ENCODE data around the gene CYP27A1.

Gene CYP27A1

GRCh38 chr2:218858671-218859555 lies 77.0 kb downstream of the CYP27A1 start:
- H3K9me3 Mint-ChIP-seq, result no peaks in the 10 kb centered on the region
- no peaks in the 10 kb centered on the region for H3K36me3 Mint-ChIP-seq (ENCODE audit: low read depth)
- no peak overlapping the region for H3K27ac Mint-ChIP-seq
- H3K4me1 Mint-ChIP-seq (ENCODE audit: low read depth), result peaks cover 6% of the 10 kb centered on the region
- no peak for DNase-seq (ENCODE audit: low spot score)
- H3K4me3 Mint-ChIP-seq, result peak overlapping the region; percentile 22
- H3K27me3 Mint-ChIP-seq (ENCODE audit: low read depth), result peaks cover 86% of the 10 kb centered on the region

- peaks cover 82% of the 10 kb centered on the region for H3K27me3 Mint-ChIP-seq (ENCODE audit: low read depth)
- DNase-seq (ENCODE audit: low spot score), result no peak
- peaks cover 6% of the 10 kb centered on the region for H3K4me1 Mint-ChIP-seq (ENCODE audit: low read depth)
- H3K36me3 Mint-ChIP-seq (ENCODE audit: low read depth), result no peaks in the 10 kb centered on the region
- no peak within 1 kb of the TSS for H3K27ac Mint-ChIP-seq
- peak within 1 kb of the TSS; percentile 34 for H3K4me3 Mint-ChIP-seq
- H3K9me3 Mint-ChIP-seq, result no peaks in the 10 kb centered on the region
Measured at GRCh38 chr2:218859556-218859987, 77.6 kb downstream of the CYP27A1 start, which contains the start of gene WNT6. Gene WNT6, plus strand, starts transcription at chr2:218859805. Its CDS starts 233 bp downstream, at chr2:218860038.

GRCh38 chr2:218859988-218860831 lies 78.3 kb downstream of the CYP27A1 start:
- no peak for DNase-seq (ENCODE audit: low spot score)
- H3K36me3 Mint-ChIP-seq (ENCODE audit: low read depth), result no peaks in the 10 kb centered on the region
- peak overlapping the region; percentile 34 for H3K4me3 Mint-ChIP-seq
- H3K4me1 Mint-ChIP-seq (ENCODE audit: low read depth), result peaks cover 6% of the 10 kb centered on the region
- H3K27ac Mint-ChIP-seq, result no peak overlapping the region
- no peaks in the 10 kb centered on the region for H3K9me3 Mint-ChIP-seq
- peaks cover 79% of the 10 kb centered on the region for H3K27me3 Mint-ChIP-seq (ENCODE audit: low read depth)

GRCh38 chr2:218860950-218861381 lies 79.0 kb downstream of the CYP27A1 start:
- H3K9me3 Mint-ChIP-seq, result no peaks in the 10 kb centered on the region
- H3K4me3 Mint-ChIP-seq, result no peak overlapping the region
- no peak for DNase-seq (ENCODE audit: low spot score)
- no peak overlapping the region for H3K27ac Mint-ChIP-seq
- H3K4me1 Mint-ChIP-seq (ENCODE audit: low read depth), result peaks cover 6% of the 10 kb centered on the region
- H3K27me3 Mint-ChIP-seq (ENCODE audit: low read depth), result peaks cover 76% of the 10 kb centered on the region
- H3K36me3 Mint-ChIP-seq (ENCODE audit: low read depth), result no peaks in the 10 kb centered on the region

GRCh38 chr2:218861645-218862318 lies 79.8 kb downstream of the CYP27A1 start:
- no peaks in the 10 kb centered on the region for H3K9me3 Mint-ChIP-seq
- no peak overlapping the region for H3K27ac Mint-ChIP-seq
- H3K36me3 Mint-ChIP-seq (ENCODE audit: low read depth), result no peaks in the 10 kb centered on the region
- H3K4me1 Mint-ChIP-seq (ENCODE audit: low read depth), result peaks cover 4% of the 10 kb centered on the region
- DNase-seq (ENCODE audit: low spot score), result no peak
- H3K4me3 Mint-ChIP-seq, result no peak overlapping the region
- peaks cover 71% of the 10 kb centered on the region for H3K27me3 Mint-ChIP-seq (ENCODE audit: low read depth)

GRCh38 chr2:218863021-218863520 lies 81.1 kb downstream of the CYP27A1 start:
- H3K4me1 Mint-ChIP-seq (ENCODE audit: low read depth), result peaks cover 4% of the 10 kb centered on the region
- peaks cover 67% of the 10 kb centered on the region for H3K27me3 Mint-ChIP-seq (ENCODE audit: low read depth)
- no peak for DNase-seq (ENCODE audit: low spot score)
- no peak overlapping the region for H3K4me3 Mint-ChIP-seq
- H3K36me3 Mint-ChIP-seq (ENCODE audit: low read depth), result no peaks in the 10 kb centered on the region
- H3K27ac Mint-ChIP-seq, result no peak overlapping the region
- H3K9me3 Mint-ChIP-seq, result no peaks in the 10 kb centered on the region

Measured in T-helper 2 cell treated with Interferon-gamma antibody and Interleukin-4, amounts not matched to agents 5 μg/mL and 100 μg/mL, for 36 hours (primary cell).